Lung (tissue), 12 donors: Measurements from ENCODE around the gene TRERF1. TPM values are rescaled to one million over a fixed set of nuclear protein-coding genes. Genes with fewer than 3 reads are reported as not detected.

Source experiments
- ATAC-seq: fragments of 200-7000 bp; cut with Tn5 transposase; one replicate; pipeline ENCODE4 v1.9.1; 2020; ENCODE audit warnings: moderate number of reproducible peaks; ENCODE audit not compliant: insufficient read depth, low FRiP score
- DNase-seq, 3 donors: peaks; one replicate each; pipeline ENCODE4 v3.0.0-alpha.2; 2013 to 2017
- H3K27ac ChIP-seq, 2 donors: one replicate each; pipeline ENCODE4 v1.5.1; 2013; ENCODE audit warnings: mild to moderate bottlenecking in 2 of 2, moderate library complexity in 2 of 2, control low read depth in 1 of 2, inconsistent platforms in 1 of 2, low read depth in 1 of 2, low read length in 1 of 2
- H3K27me3 ChIP-seq, 3 donors: one replicate each; pipeline ENCODE4 v1.5.1; 2013; ENCODE audit warnings: low read length in 2 of 3; ENCODE audit not compliant: control insufficient read depth in 3 of 3, insufficient read depth in 3 of 3
- H3K36me3 ChIP-seq, 4 donors: one replicate each; pipeline ENCODE4 v1.5.1; 2013; ENCODE audit warnings: low read length in 4 of 4, mild to moderate bottlenecking in 1 of 4, moderate library complexity in 1 of 4; ENCODE audit not compliant: control insufficient read depth in 4 of 4, insufficient read depth in 4 of 4
- H3K4me1 ChIP-seq, 5 donors: one replicate each; pipeline ENCODE4 v1.5.1; 2013; ENCODE audit warnings: low read length in 5 of 5, mild to moderate bottlenecking in 2 of 5, moderate library complexity in 1 of 5; ENCODE audit not compliant: control insufficient read depth in 5 of 5, insufficient read depth in 5 of 5
- H3K4me3 ChIP-seq: one replicate; pipeline ENCODE4 v1.5.1; 2013; ENCODE audit warnings: mild to moderate bottlenecking, control low read depth, moderate library complexity
- H3K9ac ChIP-seq, 2 donors: one replicate each; pipeline ENCODE4 v1.5.1; 2013; ENCODE audit warnings: low read length in 2 of 2, control low read depth in 1 of 2; ENCODE audit not compliant: insufficient read depth in 1 of 2
- H3K9me3 ChIP-seq, 4 donors: one replicate each; pipeline ENCODE4 v1.5.1; 2013; ENCODE audit warnings: low read length in 3 of 4, mild to moderate bottlenecking in 1 of 4, moderate library complexity in 1 of 4; ENCODE audit not compliant: control insufficient read depth in 4 of 4, insufficient read depth in 3 of 4
- WGBS, 2 donors: extraction: QIAGEN DNeasy Blood & Tissue Kit; methylation state at CpG; one replicate each; pipeline ENCODE4 v1.1.7; 2013; 5-methylcytosine and 5-hydroxymethylcytosine counted together
- polyA plus RNA-seq, 2 donors: library from polyadenylated mRNA; stranded (reverse); fragments of 200-250 nt; gene quantifications; one replicate each; pipeline ENCODE4 v1.2.1, GENCODE V29; 2013
- total RNA-seq, 2 donors: library from RNA; depleted of rRNA in 1 of 2; stranded (reverse); fragments of >200 nt in 1 of 2; gene quantifications; one replicate each; pipeline ENCODE4 v1.2.1, GENCODE V29; 2014 to 2021
- TF ChIP-seq, protein P1 (sequence below): IDR thresholded peaks from 2 replicates; pipeline ENCODE4 v1.5.1; 2012; ENCODE audit warnings: mild to moderate bottlenecking; ENCODE audit errors: control extremely low read depth, extremely low read depth
- donor health status: control.
- donor health status: control.
- donor health status: Bipolar disorder and iron deficiency.
- donor health status: healthy.
- donor health status: DM: yes; HTN: yes; CAD: no.

TRERF1 gene
- total and polyA plus RNA-seq, 4 donors, result 1.2 to 10.4 (median 3.3) TPM

DNA sequence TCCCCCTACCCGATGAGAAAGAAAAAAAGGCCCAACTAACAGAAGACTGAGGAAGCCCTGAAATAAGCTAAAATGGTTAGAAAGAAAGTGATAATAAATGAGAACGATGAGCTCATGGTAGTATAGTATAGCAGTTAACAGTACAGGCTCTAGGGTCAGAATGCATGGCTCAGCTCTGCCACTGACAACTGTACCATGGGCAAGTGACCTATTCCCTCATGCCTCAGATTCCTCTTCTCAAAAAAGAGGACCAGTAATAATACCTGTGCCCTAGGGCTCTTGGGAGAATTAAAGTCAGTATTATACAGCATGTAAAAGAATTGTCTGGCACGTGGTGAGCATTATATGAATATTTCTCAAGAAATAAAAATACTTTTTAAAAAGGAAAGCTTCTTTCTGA, 19.8 kb downstream of the TRERF1 start:
- ATAC-seq (no peak), DNase-seq (no peak)
- Histone ChIP-seq H3K4me1 (peaks cover 0 to 15% (median 5%) of the 10 kb centered on the region in 5 donors), H3K4me3 (no peak overlapping the region), H3K9ac (no peak overlapping the region), H3K9me3 (peaks cover 0 to 9% (median 4%) of the 10 kb centered on the region in 4 donors), H3K36me3 (peaks cover 0 to 19% (median 5%) of the 10 kb centered on the region in 4 donors), H3K27ac (no peak overlapping the region), H3K27me3 (no peaks in the 10 kb centered on the region)
- TF ChIP-seq, protein P1, sequence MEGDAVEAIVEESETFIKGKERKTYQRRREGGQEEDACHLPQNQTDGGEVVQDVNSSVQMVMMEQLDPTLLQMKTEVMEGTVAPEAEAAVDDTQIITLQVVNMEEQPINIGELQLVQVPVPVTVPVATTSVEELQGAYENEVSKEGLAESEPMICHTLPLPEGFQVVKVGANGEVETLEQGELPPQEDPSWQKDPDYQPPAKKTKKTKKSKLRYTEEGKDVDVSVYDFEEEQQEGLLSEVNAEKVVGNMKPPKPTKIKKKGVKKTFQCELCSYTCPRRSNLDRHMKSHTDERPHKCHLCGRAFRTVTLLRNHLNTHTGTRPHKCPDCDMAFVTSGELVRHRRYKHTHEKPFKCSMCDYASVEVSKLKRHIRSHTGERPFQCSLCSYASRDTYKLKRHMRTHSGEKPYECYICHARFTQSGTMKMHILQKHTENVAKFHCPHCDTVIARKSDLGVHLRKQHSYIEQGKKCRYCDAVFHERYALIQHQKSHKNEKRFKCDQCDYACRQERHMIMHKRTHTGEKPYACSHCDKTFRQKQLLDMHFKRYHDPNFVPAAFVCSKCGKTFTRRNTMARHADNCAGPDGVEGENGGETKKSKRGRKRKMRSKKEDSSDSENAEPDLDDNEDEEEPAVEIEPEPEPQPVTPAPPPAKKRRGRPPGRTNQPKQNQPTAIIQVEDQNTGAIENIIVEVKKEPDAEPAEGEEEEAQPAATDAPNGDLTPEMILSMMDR, result no peak
- 93 to 94% methylated on average over 3 of the region's 3 CpGs for WGBS, 2 donors

DNA sequence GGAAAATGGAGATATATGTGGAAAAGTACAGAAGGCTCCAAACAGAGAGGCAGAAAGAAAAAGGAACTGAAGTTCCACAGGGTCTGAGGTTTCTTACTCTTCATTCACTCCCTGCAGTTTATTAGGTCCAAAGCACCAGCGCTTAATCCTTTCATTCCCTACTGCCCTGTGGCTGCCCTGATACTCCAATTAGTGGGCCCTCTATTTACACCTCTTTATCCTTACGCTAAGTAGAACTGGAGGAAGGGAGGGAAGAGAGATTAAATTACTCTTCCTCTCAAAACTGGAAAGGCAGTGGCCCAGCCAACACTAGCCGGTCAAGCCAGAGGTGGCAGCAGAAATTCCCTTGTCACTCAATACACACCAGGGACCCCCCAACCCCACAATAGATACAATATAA, 20.4 kb downstream of the TRERF1 start:
- no peak for ATAC-seq
- Histone ChIP-seq H3K9ac (no peak overlapping the region), H3K4me1 (peaks cover 0 to 15% (median 5%) of the 10 kb centered on the region in 5 donors), H3K9me3 (peaks cover 0 to 9% (median 4%) of the 10 kb centered on the region in 4 donors), H3K4me3 (no peak overlapping the region), H3K27me3 (no peaks in the 10 kb centered on the region), H3K36me3 (peaks cover 0 to 19% (median 5%) of the 10 kb centered on the region in 4 donors), H3K27ac (no peak overlapping the region)
- 92 to 93% methylated on average over 3 of the region's 3 CpGs for WGBS, 2 donors
- TF ChIP-seq, protein P1, result no peak
- no peak for DNase-seq

DNA sequence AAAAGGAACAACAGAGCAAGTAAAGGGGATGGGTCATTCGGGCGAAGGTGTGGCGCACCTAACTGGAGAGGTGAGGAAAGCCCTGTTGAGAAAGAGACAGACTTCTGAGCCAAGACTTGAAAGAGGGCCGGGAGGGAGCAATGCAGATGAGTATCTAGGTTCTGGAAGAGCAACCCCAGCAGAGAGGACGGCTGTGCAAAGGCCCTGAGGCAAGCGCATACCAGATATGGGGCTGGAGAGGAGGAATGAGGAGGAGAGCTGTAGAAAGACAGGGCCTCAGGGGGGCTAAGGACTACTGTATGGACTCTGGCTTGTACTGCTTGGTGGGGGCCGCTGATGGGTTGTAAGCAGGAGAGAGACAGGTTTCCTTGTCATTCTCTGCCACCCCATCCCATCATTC, 21.9 kb downstream of the TRERF1 start:
- Histone ChIP-seq H3K9ac (no peak overlapping the region), H3K27me3 (no peaks in the 10 kb centered on the region), H3K27ac (no peak overlapping the region), H3K4me1 (peaks cover 0 to 15% (median 5%) of the 10 kb centered on the region in 5 donors), H3K4me3 (no peak overlapping the region), H3K36me3 (peaks cover 0 to 14% (median 3%) of the 10 kb centered on the region in 4 donors), H3K9me3 (peaks cover 0 to 9% (median 4%) of the 10 kb centered on the region in 4 donors)
- ATAC-seq, result no peak
- whole genome bisulfite sequencing, 2 donors, result 69 to 93% methylated on average over 7 of the region's 7 CpGs
- TF ChIP-seq, protein P1, result no peak
- no peak for DNase-seq

DNA sequence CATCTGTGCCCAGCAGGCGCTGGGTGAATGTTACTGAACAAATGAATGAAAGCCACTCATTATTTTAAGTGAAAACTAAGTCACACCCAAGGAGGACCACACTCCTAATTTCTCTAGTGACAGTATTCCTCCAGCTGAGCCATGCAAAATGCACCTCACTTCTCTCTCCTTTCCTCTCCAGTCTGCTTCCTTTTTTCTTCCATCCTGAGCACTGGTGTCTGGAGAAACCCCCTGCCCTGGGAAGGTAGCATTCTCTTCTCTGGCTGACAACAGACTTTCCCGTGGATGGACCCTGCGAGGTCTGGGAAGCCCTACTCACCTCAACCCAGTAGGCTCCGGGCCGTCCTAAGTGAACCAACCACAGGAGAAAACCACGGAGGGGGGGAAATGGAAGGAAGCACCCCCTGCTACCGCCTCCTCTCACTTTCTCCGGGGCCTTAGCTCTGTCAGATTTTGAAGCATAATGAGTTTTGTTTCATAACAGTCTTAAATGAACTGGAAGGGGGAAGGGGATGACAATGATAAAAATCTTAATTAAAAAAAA, 22.6 kb downstream of the TRERF1 start:
- ATAC-seq (no peak), DNase-seq (peak in 1 of 3 donors; percentile 37)
- peak overlapping the region in 1 of 2 donors; percentile 51 for H3K27ac ChIP-seq
- peaks cover 0 to 10% (median 2%) of the 10 kb centered on the region in 4 donors for H3K36me3 ChIP-seq
- peaks cover 0 to 15% (median 5%) of the 10 kb centered on the region in 5 donors for H3K4me1 ChIP-seq
- H3K9ac ChIP-seq, result no peak overlapping the region
- H3K4me3 ChIP-seq, result no peak overlapping the region
- no peaks in the 10 kb centered on the region for H3K27me3 ChIP-seq
- peaks cover 0 to 9% (median 3%) of the 10 kb centered on the region in 4 donors for H3K9me3 ChIP-seq
- 28 to 49% methylated on average over 8 of the region's 8 CpGs for WGBS, 2 donors
- TF ChIP-seq, protein P1, result no peak
